K562 (cell line): ENCODE results near the gene TMA16. TPM values are rescaled to one million over a fixed set of nuclear protein-coding genes. Genes with fewer than 3 reads are reported as not detected.

Experiments used
- C11orf30 ChIP-seq: fragments of 450-650 bp; IDR thresholded peaks from 2 replicates; pipeline ENCODE4 v1.6.1; 2016; ENCODE audit warnings: low read depth, mild to moderate bottlenecking
- CEBPZ ChIP-seq: fragments of 150-350 bp; IDR thresholded peaks from 2 replicates; pipeline ENCODE4 v1.6.1; 2014; ENCODE audit warnings: low read depth, mild to moderate bottlenecking, low read length, borderline replicate concordance
- CREB3L1 ChIP-seq: fragments of 450-650 bp; IDR thresholded peaks from 2 replicates; pipeline ENCODE4 v1.6.1; 2014; ENCODE audit warnings: low read depth, mild to moderate bottlenecking, moderate library complexity, borderline replicate concordance
- CTCFL ChIP-seq: IDR thresholded peaks from 2 replicates; pipeline ENCODE4 v1.6.1; 2011; ENCODE audit warnings: borderline replicate concordance, low read depth, mild to moderate bottlenecking, moderate library complexity, low read length; ENCODE audit not compliant: insufficient read depth, poor library complexity, severe bottlenecking
- ELF2 ChIP-seq: fragments of 250-450 bp; sonication (Bioruptor Pico); IDR thresholded peaks from 2 replicates; pipeline ENCODE4 v1.5.0; 2021; ENCODE audit warnings: mild to moderate bottlenecking
- ERF ChIP-seq: fragments of 450-650 bp; formaldehyde crosslinking; IDR thresholded peaks from 2 replicates; pipeline ENCODE4 v1.4.0; 2020; ENCODE audit warnings: mild to moderate bottlenecking, mixed read lengths
- ETV5 ChIP-seq: sonication (generic); formaldehyde crosslinking; IDR thresholded peaks from 2 replicates; pipeline ENCODE4 v1.4.0; 2020; ENCODE audit warnings: low read depth, mild to moderate bottlenecking, missing genetic modification reagents
- ETV6 ChIP-seq, 3 experiments: fragments of 150-350 bp in 1 of 3; sonication (generic) in 1 of 3; formaldehyde crosslinking in 1 of 3; IDR thresholded peaks; 2 replicates each; pipeline versions ENCODE4 v1.6.1 to v1.8.0; 2014 to 2022; ENCODE audit warnings: borderline replicate concordance in 2 of 3, low read depth in 2 of 3, antibody characterized with exemption in 1 of 3, low read length in 1 of 3, mild to moderate bottlenecking in 1 of 3, missing genetic modification reagents in 1 of 3
- HDAC1 ChIP-seq, 2 experiments: fragments of 450-650 bp; IDR thresholded peaks; 2 replicates each; pipeline ENCODE4 v1.6.1; 2016 to 2017; ENCODE audit warnings: inconsistent platforms in 1 of 2, mild to moderate bottlenecking in 1 of 2, moderate library complexity in 1 of 2
- NFXL1 ChIP-seq: fragments of 450-650 bp; formaldehyde crosslinking; IDR thresholded peaks from 2 replicates; pipeline ENCODE4 v1.4.0; 2021; ENCODE audit warnings: mild to moderate bottlenecking
- PHF8 ChIP-seq: fragments of 200-600 bp; sonication (generic); IDR thresholded peaks from 2 replicates; pipeline ENCODE4 v1.6.1; 2012; ENCODE audit warnings: mixed run types, mild to moderate bottlenecking, inconsistent platforms, low read length, moderate library complexity, borderline replicate concordance
- POLR2B ChIP-seq: fragments of 450-650 bp; IDR thresholded peaks from 2 replicates; pipeline ENCODE4 v1.6.1; 2018; ENCODE audit warnings: low read depth; ENCODE audit not compliant: partially characterized antibody
- USF2 ChIP-seq: sonication (generic); formaldehyde crosslinking; IDR thresholded peaks from 2 replicates; pipeline ENCODE4 v1.5.0; 2020; ENCODE audit warnings: missing genetic modification reagents
- ZBTB12 ChIP-seq: fragments of 250-450 bp; sonication (Bioruptor Pico); IDR thresholded peaks from 2 replicates; pipeline ENCODE4 v1.4.0; 2020
- ZNF511 ChIP-seq: sonication (generic); formaldehyde crosslinking; IDR thresholded peaks from 2 replicates; pipeline ENCODE4 v1.8.0; 2022; ENCODE audit warnings: mild to moderate bottlenecking, missing genetic modification reagents
- polyA plus RNA-seq, 8 experiments: library from polyadenylated mRNA; depleted of rRNA in 4 of 8; stranded (reverse) in 5 of 8; unstranded in 3 of 8; fragments of >200 nt; fragmentation: Nextera tagmentation in 2 of 8; fragmentation: Illumina TruSeq in 1 of 8; extraction: Ambion mirVana in 2 of 8; extraction: Trizol in 1 of 8; gene quantifications; 2 replicates each; pipeline versions ENCODE4 v1.2.1 to v1.2.3, GENCODE V29; 2011 to 2014; ENCODE audit warnings: inconsistent platforms in 1 of 8, missing spikeins in 1 of 8
- total RNA-seq, 7 experiments: library from RNA; depleted of rRNA in 6 of 7; stranded (reverse); fragments of >200 nt in 6 of 7; fragmentation: Illumina TruSeq in 2 of 7; extraction: Trizol in 2 of 7; gene quantifications; 2 replicates each; pipeline versions ENCODE4 v1.2.1 to v1.2.3, GENCODE V29; 2011 to 2021; ENCODE audit warnings: low replicate concordance in 1 of 7

Gene TMA16
- total and polyA plus RNA-seq, 9 of the 15 experiments (the other 6 are each of a cell fraction or from before 2014, with no cell fraction given) = 27.7 to 74.8 (median 66.6) TPM

GRCh38 chr4:163494360-163495241 lies at the start of gene TMA16 (continued):
- TF ChIP-seq CEBPZ = no peak
- TF ChIP-seq PHF8 = peak; percentile 91
- peak; percentile 97 for TF ChIP-seq CREB3L1
- no peak for TF ChIP-seq USF2
- TF ChIP-seq NFXL1 (CRISPR knock-in tag) = no peak
- peak; percentile 43; the same call in 1 of the 2 replicates for TF ChIP-seq ZNF511 (CRISPR knock-in tag)
- no peak for TF ChIP-seq CTCFL
- peak; percentile 72 for TF ChIP-seq POLR2B
- peak; percentile 39 to 95; a peak in 3 of 4 replicates for TF ChIP-seq HDAC1 (IDR thresholded peaks at IDR 0.05)
- peak; percentile 65; the same call in 1 of the 2 replicates for TF ChIP-seq ELF2 (CRISPR knock-in tag)
- TF ChIP-seq ETV6 (IDR thresholded peaks at IDR 0.05; ENCODE audit: borderline replicate concordance in 1 of 2, low read depth in 2 of 2, low read length in 1 of 2) = no peak
- TF ChIP-seq ETV6 (CRISPR knock-in tag; IDR thresholded peaks at IDR 0.05; ENCODE audit: borderline replicate concordance) = peak; percentile 76
- peak; percentile 70 for TF ChIP-seq ETV5
- TF ChIP-seq ERF = no peak
- TF ChIP-seq C11orf30 = peak; percentile 90
- TF ChIP-seq ZBTB12 (CRISPR knock-in tag) = no peak
